Activated T-cell treated with anti-CD3 and anti-CD28 coated beads, Interleukin-2, amount 50 U/mL, for 48 hours (primary cell): ENCODE measurements around the gene COX6A2.

Experiments used
- DNase-seq, 2 experiments: peaks; one replicate each; pipeline ENCODE4 v3.0.0-alpha.2; 2020

Gene COX6A2

DNA sequence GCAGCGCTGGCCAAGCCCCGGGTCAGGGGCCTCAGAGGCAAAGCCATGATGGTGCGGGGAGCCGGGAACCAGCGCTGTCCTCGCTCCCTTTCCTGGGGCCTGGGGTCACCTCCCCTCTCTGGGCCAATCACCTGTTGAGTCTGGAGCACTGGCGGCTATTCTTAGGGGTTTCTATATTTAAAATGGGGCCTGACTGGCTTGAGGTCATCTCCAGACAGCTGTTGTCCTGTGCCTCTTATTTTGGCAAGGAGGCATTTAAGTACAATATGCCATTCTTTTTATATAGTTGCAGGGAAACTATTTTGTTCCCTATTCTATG lies at the start of gene COX6A2:
Gene COX6A2 (minus strand): TSS at position 82 of the 319 bp plus-strand sequence. CDS start 35 bp downstream, at position 47.
- DNase-seq = no peak

DNA sequence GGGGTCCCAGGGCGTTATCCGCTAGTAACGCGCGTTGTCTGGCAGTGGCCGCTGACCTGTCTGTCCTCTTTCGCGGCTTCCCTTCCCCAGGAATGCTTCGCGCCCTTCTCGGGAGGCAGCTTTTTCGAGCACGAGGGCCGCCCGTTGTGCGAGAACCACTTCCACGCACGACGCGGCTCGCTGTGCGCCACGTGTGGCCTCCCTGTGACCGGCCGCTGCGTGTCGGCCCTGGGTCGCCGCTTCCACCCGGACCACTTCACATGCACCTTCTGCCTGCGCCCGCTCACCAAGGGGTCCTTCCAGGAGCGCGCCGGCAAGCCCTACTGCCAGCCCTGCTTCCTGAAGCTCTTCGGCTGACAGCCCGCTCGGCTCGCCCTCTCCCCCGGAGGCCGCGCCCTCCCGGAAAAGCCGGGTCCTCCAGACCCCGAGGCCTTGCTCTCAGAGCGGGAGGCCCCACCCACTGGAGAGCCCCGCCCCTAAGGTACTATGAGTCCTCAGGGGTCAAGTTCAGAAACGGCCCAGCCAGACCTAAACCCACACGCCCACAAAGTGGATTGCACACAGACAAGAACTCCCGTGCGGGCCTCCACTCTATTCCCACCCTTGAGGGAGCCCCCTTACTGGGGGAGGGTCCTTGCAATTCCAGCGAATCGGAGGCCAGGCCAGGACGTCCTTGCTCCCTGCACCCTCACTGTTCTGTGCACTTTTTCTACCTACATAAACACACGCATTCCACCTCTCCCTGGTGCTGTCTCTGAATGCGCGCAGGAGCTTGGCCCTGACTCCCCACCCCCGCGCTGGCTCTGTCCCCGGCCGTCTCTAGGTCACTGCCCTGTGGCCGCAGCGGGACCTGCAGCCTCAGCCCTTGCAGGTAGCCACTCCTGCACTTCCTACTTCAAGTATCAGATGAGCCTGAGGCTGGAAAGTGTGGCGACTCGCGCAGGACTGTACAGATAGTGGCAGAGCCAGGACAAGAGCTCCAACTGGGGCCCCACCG lies 49.4 kb upstream of the COX6A2 start:
- DNase-seq = peak; percentile 57 to 58

DNA sequence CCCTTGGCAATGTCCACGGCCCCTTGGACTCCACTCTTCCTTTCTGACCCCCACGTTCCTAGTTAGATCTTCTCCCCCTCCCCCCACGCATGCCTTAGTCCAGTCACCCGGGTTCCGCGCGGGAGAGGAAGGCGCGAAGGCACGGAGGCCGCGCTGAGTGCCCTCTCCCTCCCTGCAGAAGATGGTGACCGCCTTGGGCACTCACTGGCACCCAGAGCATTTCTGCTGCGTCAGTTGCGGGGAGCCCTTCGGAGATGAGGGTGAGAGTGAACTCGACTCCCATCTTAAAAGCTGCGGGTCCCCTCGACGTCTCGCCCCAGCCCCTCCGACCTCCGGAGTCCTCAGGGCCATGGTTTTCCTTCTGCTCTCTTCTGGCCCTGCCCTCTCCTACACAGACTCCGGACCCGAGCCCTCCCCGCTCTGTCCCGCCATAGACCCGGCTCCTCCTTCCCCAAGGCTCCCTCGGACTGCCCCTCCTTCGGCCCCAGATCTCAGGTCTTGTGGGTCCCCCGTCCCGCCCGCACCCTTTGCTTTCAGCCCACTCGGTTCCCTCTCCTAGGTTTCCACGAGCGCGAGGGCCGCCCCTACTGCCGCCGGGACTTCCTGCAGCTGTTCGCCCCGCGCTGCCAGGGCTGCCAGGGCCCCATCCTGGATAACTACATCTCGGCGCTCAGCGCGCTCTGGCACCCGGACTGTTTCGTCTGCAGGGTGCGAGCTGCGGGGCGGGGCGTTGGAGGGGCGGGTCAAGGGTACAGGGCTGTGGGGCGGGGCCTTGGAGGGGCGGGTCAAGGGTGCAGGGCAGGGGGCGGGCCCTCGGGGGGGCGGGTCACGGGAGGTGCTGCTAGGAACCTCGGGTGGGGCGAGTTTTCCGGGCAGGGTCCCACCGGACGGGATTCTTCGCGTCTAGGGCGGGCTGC lies 48.4 kb upstream of the COX6A2 start:
- peak; percentile 90 for DNase-seq

DNA sequence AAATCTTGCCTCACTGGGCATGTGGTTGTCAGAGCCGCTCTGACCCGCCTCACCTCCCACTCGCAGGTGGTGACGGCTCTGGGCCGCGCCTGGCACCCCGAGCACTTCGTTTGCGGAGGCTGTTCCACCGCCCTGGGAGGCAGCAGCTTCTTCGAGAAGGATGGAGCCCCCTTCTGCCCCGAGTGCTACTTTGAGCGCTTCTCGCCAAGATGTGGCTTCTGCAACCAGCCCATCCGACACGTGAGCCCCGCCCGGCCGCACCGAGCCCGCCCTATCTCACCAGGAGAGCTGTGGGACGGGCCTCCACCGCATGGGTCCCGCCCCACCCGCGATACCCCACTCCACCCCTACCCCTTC lies 47.8 kb upstream of the COX6A2 start:
- DNase-seq = no peak

- no peak for DNase-seq
Measured at GRCh38 chr16:31474773-31475738, 46.9 kb upstream of the COX6A2 start.

DNA sequence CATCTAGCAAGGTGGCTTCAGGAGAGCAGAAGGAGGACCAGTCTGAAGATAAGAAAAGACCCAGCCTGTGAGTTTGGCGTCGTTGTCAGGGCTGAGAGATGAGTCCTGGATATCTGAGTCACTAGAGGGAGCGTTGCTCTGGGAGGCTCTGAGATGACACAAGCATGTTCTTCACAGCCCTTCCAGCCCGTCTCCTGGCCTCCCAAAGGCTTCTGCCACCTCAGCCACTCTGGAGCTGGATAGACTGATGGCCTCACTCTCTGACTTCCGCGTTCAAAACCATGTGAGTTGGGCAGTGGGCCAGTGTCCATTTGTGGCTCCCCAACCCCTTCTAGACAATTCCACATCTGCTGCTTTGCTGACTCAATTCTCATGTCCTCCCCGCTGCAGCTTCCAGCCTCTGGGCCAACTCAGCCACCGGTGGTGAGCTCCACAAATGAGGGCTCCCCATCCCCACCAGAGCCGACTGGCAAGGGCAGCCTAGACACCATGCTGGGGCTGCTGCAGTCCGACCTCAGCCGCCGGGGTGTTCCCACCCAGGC lies 46.1 kb upstream of the COX6A2 start:
- no peak for DNase-seq

DNA sequence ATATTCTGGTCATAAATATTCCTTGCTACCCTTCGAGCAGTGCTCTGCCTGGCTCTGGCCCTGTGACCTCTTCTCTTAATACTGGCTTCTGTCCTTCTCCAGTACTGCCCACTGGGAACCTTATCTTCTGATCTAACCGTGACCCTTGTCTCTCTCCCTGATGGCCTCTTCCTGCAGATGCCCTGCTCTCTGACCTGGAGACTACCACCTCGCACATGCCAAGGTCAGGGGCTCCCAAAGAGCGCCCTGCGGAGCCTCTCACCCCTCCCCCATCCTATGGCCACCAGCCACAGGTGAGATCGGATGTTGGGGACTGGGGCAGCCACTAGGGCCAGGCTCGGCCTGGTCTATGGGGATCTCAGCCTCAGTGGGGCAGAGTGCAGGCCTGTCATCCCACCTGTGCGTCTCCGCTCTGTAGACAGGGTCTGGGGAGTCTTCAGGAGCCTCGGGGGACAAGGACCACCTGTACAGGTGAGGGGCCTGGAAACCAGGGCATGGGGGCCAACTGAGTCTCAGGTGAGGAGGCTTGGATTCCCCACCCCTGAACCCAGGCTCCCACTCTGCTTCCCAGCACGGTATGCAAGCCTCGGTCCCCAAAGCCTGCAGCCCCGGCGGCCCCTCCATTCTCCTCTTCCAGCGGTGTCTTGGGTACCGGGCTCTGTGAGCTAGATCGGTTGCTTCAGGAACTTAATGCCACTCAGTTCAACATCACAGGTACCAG lies 45.3 kb upstream of the COX6A2 start:
- no peak for DNase-seq

GRCh38 chr16:31472709-31473203 lies 44.6 kb upstream of the COX6A2 start:
- DNase-seq = peak; percentile 75 to 78

- DNase-seq = no peak
Measured at GRCh38 chr16:31471875-31472708, 43.9 kb upstream of the COX6A2 start, which contains the start of gene TGFB1I1. TGFB1I1 (plus strand) TSS chr16:31472152; CDS start chr16:31472189, 37 bp downstream.

DNA sequence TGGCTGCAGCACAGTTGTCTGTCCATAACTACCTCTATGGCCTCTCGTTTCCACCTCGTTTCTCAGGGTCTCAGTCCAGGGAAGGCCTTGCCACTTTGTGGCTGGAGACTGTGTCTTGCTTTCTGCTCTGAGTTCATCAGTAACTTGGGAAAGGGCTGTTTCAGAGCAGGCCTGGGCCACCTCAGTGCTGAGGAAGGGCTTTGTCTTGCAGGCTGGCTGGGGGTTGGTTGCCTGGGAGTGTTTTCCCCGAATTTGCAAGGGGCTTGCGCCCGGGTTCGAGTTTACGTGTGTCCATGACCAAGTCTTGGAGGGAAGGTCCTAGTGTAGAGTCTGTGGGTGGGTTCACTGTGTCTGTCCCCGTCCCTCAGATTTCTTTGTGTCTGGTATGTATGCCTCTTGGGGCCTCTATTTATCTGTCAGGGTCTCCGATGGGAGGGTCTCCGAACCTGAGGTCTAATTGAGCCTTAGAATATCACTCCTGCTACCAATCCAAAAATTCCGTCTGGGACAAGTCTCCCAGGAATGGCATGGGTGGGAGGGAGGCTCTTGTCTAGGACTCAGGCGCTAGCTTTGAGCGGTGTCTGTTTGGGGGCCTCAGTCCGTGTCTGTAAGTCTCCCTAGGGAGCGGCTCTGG lies 43.2 kb upstream of the COX6A2 start:
- no peak for DNase-seq

DNA sequence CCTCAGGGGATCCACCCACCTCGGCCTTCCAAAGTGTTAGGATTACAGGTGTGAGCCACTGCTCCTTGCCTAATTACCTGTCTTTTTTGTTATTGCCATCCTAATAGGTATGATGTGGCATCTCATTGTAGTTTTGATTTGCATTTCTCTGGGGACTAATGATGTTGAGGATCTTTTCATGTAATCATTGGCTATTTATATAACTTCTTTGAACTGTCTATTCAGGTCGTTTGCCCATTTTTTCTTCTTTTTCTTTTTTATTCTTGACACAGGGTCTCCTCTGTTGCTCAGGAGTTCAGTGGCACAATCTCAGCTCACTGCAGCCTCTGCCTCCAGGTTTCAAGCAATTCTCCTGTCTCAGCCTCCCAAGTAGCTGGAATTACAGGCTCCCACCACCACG lies 42.5 kb upstream of the COX6A2 start:
- no peak for DNase-seq

DNA sequence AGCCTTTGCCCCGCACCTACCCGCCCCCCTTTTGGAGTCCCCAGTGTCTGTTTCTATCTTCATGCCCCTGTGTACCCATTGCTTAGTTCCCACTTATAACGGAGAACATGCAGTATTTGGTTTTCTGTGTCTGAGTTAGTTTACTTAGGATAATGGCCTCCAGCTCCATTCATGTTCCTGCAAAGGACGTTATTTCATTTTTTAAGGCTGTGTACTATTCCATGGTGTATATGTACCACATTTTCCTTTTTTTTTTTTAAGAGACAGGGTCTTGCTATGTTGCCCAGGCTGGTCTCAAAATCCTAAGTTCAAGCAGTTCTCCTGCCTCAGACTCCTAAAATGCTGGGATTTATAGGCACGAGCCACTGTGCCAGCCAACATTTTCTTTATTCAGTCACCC lies 39.7 kb upstream of the COX6A2 start:
- DNase-seq = no peak

- DNase-seq = no peak
Measured at GRCh38 chr16:31467151-31467773, 39.1 kb upstream of the COX6A2 start.

DNA sequence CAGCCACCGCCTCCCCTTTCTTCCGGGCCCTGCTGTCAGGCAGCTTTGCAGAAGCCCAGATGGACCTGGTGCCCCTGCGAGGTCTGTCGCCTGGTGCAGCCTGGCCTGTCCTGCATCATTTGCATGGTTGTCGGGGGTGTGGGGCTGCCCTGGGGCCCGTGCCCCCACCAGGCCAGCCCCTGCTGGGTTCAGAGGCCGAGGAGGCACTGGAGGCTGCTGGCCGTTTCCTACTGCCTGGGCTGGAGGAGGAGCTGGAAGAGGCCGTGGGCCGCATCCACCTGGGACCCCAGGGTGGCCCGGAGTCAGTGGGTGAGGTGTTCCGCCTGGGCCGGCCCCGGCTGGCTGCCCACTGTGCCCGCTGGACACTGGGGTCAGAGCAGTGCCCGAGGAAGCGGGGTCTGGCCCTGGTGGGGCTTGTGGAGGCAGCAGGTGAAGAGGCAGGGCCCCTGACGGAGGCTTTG lies 38.3 kb upstream of the COX6A2 start:
- no peak for DNase-seq

DNA sequence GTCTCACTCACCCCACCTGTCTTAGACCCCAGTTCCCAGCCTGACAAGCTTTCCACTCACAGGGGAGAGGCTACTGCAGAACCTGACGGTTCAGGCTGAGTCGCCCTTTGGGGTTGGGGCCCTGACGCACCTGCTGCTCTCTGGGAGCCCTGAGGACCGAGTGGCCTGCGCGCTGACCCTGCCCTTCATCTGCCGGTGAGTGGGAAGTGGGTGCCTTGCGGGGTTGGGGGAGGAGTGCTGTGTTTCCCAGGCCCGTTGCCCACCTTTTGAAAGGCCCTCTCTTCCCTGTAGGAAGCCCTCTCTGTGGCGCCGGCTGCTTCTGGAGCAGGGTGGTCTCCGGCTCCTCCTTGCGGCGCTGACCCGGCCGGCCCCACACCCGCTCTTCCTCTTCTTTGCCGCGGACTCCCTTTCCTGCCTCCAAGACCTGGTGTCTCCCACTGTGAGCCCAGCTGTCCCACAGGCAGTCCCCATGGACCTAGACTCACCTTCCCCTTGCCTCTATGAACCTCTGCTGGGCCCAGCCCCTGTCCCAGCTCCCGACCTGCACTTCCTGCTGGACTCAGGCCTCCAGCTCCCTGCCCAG lies 37.7 kb upstream of the COX6A2 start:
- DNase-seq = no peak

- DNase-seq = no peak
Measured at GRCh38 chr16:31464781-31465260, 36.7 kb upstream of the COX6A2 start.

GRCh38 chr16:31464348-31464769 lies 36.2 kb upstream of the COX6A2 start:
- DNase-seq = no peak
